Islet of Langerhans (tissue), 1 donor: ENCODE results near the gene IL12RB1.

Experiments used
- FAIRE-seq: peaks from one replicate; lab custom pipeline; 2011; peaks lifted over from hg19 to GRCh38; lab: Jason Lieb, UNC

IL12RB1 gene

DNA sequence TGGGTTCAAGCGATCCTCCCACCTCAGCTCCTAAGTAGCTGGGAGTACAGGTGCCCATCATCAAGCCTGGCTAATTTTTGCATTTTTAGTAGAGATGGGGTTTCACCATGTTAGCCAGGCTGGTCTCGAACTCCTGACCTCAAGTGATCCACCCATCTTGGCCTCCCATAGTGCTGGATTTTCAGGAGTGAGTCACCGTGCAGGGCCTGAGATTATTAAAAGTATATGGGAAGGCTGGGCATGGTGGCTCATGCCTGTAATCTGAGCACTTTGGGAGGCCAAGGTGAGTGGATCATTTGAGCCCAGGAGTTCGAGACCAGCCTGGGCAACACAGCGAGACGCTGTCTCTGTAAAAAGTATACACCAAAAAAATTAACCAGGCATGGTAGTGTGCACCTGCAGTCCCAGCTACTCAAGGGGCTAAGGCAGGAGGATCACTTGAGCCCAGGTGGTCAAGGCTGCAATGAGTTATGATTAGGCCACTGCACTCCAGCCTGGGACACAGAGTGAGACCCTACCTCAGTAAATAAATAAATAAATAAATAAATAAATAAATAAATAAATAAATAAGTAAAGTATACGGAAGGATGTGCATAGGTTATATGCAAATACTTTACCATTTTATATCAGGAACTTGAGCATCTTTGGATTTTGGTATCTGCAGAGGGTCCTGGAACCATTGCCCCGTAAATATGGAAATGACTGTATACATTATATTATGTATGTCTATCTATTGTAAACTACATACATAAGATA, 854 bp downstream of the IL12RB1 start:
- no peak for FAIRE-seq

DNA sequence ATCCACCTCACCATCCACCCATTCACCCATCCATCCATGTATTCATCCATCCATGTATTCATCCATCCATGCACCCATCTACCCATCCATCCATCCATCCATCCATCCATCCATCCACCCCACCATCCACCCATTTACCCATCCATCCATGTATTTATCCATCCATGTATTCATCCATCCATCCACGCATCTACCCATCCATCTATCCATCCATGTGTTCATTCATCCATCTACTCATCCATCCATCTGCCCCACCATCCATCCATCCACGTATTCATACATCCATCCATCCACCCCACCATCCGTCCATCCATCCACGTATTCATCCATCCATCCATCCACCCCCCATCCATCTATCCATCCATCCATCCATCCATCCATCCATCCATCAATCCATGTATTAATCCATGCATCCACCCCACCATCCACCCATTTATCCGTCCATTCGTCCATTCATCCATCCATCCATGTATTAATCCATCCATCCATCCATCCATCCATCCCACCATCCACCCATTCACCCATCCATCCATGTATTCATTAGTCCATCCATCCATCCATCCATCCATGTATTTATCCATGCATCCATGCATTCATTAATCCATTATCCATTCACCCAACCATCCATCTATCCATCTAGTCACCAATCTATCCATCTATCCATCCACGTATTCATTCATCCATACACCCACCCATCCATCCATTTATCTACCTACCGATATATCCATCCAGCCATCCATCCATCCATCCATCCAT, 2.6 kb downstream of the IL12RB1 start:
- FAIRE-seq: no peak

DNA sequence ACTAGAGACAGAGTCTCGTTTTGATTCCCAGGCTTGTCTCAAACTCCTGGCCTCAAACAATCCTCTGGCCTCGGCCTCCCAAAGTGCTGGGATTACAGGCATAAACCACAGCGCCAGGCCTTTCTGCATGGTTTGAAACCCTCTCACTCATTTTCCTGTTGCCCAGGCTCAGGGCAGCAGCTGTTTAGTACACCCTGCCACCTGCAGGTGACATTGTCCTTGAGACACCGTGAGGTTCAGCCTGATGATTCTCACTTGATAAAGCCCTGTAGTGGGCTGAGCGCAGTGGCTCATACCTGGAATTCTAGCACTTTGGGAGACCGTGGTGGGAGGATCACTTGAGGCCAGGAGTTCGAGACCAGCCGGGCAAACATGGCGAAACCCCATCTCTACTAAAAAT, 12.5 kb downstream of the IL12RB1 start:
- FAIRE-seq: no peak

DNA sequence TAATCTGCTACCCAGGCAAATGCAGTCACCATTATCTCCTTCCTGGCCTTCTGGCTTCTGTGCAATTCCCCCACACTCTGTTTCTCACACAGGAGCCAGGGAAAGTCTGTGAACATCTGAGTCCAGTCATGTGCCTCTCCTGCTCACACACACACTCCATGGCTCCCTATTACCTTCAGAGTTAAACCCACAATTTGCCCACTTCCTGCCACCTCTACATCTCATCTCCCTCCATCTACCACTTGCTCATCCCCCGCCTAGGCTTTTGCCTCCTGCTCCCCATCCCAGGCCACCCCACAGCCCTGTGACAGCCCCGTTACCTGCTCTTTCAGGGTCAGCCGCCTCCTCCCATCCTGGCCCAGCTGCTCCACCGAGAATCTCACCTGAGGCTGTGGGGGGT, 13.5 kb downstream of the IL12RB1 start:
- FAIRE-seq: no peak

DNA sequence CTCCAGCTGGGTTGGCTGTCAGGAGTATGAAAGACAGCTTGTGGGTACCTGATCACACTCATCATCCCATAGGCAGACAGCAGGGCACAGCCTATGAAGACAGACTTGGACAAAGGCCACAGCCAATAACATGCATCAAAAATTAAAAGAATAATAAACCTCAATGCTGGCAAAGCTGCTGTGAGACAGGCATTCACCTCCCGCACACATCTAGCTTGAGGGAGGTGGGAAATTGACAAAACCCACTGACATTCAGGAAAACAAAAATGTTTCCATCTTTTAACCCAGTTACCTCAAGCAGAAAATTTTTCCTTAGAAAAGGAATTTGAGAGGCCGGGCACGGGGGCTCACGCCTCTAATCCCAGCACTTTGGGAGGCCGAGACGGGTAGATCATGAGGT, 14.4 kb downstream of the IL12RB1 start:
- FAIRE-seq: no peak

DNA sequence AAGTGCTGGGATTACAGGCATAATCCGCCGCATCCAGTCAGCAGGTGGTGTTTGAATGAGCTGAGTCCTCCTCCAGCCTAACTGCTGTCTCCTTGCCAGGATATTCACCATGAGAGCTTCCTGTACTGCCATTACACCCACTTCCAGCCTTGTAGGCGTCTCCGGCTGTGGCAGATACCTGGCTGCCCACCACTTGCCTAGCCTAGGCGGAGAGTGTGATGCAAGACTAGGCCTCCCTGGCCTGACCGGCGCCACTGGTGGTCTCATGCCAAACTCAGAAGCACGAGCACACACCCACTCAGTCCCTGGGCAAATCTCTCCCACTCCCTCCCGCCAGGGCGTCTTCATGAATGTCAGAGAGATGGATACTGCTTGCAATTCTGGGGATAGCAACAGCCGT, 16.6 kb downstream of the IL12RB1 start:
- FAIRE-seq: no peak

DNA sequence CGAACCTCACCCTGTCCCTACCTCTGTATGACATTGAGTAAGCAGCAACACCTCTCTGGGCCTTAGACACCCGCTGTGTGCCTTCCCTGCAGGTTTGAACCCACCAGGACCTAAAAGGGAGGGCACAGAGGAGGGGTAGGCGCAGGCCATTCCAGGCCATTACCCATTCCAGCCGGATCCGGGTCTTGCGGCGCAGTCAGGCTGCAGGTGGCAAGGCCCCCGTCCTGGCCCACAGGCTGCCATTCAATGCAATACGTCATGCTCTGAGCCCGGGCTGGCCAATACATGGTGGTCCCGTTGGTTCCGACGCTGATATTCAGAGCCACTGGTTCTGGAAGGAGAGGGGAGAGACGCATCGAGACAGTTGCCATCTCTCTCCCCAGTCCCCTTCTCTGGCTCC, 17.4 kb downstream of the IL12RB1 start:
- FAIRE-seq: no peak

DNA sequence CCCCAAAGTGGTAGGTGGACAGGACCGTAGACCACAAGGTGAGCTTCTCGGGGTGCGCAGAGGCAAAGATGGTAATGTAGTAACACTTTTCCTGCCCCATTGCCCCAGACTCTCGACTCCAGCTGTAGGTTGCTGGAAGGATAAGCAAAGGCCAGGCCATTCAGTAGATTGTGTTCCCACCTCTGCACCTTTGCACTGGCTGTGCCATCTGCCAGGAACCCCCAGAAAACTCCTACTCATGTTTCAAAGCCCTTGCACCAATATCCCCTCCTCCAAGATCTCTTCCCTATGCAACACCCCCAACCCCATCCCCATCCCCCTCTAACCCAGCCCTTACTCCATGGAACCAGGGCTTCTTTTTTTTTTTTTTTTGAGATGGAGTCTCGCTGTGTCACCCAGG, 18.3 kb downstream of the IL12RB1 start:
- FAIRE-seq: no peak

DNA sequence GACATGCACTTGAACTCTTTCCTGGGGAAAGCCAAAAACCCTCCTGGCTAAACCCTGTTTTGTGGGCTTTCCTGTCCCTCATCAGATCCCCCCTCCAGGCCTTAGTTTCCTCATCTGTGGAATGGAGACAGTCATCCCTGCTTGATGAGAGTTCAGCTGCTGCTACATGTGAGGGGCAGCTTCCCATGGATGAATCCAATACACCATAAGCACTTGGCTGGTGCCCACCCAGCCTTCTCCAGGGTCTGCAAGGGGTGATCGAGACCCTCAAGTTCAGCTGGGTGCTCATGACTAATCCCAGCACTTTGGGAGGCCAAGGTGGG, 21.6 kb downstream of the IL12RB1 start:
- FAIRE-seq: no peak

DNA sequence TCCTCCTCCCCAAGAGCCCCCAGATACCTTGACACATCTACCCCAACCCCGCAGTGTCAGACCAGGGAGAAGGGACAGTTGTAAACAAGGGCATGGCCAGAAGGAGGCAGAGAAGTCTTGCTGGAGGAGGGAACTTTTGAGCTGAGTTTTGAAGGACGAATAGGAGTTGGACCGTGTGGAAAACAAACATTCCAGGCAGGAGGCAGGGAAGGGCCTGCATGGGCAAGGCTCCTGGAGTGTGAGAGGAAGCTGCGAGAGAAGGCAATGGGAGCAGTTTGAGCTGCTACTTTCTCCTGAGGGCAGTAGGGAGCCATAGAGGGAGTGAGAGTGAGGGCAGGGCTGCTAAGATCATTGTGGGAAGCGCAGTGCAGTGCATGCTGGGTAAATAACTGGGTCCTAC, 23.3 kb downstream of the IL12RB1 start:
- no peak for FAIRE-seq

DNA sequence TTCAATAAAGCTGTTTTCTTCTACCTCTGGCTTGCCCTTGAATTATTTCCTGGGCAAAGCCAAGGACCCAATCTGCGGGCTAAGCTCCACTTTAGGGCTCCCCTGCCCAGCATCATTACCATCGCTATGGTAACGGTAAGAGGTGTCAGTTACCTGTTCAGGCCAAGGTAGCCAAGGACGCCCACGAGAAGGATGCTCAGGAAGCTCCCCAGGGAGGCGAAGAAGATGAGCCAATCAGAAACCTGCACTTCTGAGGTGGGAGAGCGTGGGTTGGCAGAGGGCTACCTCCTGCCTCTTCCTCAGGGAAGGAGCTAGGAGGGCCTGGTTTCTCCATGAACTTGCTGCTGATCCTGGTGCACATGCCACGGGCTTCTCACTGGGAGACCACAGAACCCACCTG, 24.7 kb downstream of the IL12RB1 start:
- FAIRE-seq: no peak

DNA sequence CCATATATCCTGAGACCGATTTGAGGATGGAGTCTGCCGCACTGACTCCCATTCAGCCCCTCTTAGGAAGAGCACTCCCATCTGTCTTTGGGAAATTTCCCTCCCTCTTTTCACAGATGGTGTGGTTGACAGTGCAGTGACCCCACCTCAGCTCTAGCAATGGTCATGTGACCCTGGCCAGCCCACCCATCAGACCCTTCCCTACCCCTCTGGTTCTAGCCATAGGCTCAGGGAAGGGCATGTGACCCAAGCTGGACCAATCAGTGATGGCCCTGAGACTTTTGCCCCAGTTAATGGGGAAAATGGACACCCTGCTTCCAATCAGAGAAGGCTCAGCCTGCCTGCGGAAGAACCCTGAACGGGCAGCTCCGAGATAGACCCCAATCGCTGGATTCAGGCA, 26.3 kb downstream of the IL12RB1 start:
- FAIRE-seq: no peak

DNA sequence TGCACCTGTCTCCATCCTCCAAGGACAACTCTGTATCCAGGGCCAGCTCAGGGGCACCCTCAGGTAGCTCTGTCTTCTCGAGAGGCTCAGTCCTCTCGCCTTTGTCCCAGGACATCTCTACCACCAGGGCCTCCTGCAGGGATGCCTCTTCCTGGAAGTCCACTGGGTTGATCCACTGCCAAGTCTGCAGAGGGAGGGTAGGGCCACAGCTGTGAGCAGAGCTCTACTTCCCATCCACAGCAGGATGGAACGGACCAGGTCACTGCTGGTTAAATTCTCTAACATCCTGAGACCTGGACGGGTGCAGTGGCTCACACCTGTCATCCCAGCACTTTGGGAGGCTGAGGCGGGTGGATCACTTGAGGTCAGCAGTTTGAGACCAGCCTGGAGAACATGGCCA, 26.8 kb downstream of the IL12RB1 start:
- FAIRE-seq: no peak

DNA sequence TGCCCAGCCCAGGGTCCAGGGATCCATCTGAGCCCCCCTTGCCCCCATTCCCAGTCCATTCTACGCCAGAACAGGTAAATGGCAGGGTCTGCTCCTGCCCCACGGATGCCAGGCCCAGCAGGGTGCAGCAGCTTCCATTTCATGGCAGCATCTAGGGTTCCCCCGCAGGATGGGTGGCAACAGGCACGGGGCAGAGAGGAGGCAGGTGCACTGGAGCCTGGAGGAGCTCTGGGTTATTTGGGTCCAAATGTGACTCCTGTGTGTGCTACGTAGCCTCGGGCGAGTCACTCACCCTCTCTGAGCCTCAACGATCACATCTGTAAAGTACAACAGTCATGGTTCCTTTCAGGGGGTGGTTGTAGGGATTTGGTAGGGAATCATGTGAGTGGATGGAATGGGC, 27.4 kb downstream of the IL12RB1 start:
- FAIRE-seq: no peak

DNA sequence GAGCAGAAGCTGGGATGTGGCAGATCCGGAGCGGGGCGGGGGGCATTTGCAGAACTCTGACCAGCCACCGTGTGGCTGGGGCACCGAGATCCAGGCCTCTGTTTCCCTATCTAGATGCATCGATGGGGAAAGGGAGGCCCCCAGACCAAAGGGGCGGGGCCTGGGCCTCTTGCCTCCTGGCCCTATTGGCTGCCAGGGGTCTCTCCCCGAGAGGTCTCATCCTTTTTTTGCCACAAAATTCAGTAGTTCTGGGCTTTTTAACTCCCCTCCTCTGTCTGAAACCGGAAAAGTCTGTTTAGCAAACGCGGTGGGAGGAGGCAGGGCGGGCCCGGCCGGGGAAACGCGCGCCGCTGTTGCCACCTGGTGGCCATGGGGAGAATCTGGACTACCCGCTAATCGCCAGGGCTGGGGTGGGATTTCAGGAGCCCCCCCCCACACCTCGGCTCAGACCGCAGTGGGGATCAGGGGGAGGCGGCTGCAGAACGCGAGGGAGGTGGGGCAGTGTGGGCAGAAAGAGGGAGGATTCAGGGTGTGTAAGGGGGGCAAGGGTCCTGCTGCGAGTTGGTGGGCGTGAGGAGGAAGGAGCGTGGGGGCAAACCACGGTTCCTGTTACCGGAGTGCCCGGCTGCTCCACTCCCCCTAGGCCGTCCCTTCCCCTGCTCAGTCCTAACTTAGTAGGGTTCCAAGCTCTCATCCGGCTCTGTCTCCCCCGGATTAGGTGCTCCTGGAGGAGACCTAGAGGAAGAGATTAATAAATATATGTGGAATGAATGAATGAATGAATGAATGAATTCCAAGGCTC, 28.3 kb downstream of the IL12RB1 start:
- FAIRE-seq: no peak

DNA sequence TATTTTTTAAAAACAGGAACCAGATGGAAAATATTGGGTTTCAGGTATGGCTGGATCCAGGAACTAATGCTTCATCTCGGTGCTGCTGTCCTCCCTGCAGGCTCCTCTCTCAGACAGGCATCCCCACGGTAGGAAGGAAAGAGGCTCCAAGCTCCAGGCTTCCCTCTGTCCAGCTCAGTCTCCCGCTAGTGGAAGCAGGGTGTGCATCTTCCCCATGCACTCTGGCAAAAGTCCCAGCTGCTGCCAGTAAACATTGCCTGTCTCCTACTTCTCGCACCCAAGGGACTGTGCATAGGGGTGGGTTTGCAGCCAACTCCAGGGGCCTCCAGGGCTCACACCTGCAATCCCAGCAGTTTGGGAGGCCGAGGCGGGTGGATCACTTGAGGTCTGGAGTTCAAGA, 29.2 kb downstream of the IL12RB1 start:
- FAIRE-seq: no peak

DNA sequence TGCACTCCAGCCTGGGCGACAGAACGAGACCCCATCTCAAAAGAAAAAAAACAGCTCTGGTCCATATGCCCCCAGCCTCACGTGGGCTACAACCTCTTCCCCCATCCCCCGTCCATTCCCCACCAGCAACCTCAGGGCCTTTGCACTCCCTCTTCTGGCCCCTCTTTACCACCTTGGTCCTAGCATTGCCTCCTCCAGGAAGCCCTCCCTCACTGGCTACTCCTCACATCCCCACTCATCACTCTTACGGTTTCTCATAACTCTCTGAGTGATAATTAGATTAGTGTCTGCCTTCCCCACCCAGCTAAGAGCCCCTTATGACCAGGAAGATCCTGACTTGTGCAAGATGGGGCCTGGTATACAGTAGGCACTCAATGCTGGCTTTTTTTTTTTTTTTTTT, 30.8 kb downstream of the IL12RB1 start:
- FAIRE-seq: no peak

DNA sequence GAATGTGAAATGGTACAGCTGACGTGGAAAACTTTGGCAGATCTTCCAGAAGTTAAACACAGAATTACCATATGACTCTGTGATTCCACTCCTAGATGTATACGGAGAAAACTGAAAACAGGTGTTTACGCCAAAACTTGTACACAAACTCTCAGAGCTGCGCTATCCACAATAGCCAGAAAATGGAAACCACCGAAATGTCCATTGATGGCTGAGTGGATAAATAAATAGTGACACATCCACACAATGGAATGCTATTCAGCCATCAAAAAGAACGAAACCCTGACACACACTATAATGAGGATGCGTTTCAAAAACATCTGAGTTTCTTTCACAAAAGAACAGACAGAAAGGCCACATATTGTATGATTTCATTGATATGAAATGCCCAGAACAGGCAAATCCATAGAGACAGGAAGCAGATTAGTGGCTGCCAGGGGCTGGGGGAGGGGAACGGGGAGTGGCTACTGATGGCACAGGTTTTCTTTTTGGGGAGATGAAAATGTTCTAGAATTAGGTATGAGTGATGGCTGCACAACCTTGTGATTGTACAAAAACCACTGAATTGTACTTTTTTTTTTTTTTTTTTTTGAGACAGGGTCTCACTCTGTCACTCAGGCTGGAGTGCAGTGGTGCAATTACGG, 33.0 kb downstream of the IL12RB1 start:
- no peak for FAIRE-seq

DNA sequence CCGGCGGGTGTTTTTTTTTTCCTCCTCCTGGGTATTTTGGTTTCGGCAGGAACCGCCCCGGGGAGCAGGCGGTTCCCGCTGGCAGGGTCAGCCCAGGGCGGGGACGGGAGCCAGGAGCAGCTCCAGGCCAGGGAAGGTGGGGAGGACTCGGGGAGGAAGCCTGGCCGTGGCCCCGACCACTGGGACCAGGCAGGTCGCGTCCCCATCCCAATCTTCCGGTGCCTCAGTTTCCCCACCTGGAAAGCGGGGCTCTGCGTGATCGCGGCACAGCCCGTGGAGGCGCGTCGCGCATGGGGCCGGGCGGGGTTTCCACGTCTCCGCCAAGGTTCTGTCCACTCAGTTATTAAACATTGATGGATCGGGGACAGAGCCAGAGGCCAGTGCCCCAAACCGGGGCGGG, 34.8 kb downstream of the IL12RB1 start:
- FAIRE-seq: no peak

DNA sequence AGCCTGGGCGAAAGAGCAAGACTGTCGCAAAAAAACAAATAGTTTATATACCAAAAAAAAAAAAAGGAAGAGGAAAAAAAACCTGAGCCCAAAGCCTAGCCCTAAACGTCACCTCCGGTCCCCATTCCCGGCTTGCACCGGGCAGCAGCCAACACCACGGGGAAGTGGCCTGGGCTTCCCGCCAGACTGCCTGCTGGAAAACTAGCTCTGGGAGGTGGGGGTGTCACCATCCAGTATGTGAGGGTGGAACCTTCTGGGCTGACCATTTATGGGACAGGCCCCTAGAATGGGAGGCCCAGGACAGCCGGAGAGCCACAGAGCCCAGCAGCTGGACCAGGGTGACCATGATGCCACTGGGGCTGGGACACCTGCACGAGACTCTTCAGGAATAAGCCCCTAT, 37.3 kb downstream of the IL12RB1 start:
- FAIRE-seq: no peak

DNA sequence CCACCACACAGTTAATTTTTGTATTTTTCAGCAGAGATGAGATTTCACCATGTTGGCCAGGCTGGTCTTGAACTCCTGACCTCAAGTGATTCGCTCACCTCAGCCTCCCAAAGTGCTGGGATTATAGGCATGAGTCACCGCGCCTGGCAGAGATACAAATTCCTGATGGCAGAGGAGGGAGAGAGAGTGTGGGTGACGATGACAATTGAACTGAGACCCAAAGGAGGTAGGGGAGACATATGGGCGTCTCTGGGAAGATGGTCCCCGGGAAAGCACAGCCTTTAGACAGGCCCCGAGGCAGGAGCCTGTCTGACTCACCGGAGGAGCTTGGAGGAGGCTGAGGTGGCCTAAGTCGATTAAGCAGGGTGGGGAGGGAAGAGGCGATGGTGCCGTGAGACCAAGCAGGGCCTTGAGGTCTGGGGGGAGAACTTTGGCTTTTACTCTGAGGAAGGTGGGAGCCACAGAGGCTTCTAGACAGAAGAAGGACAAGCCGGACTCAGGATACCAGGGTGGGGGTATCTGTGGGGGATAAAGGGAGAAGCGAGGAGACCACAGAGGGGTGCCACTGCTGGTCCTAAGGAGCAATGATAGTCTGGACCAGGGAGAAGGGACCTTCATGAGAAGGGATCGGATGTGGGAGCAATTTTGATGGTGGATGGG, 40.5 kb downstream of the IL12RB1 start:
- no peak for FAIRE-seq

DNA sequence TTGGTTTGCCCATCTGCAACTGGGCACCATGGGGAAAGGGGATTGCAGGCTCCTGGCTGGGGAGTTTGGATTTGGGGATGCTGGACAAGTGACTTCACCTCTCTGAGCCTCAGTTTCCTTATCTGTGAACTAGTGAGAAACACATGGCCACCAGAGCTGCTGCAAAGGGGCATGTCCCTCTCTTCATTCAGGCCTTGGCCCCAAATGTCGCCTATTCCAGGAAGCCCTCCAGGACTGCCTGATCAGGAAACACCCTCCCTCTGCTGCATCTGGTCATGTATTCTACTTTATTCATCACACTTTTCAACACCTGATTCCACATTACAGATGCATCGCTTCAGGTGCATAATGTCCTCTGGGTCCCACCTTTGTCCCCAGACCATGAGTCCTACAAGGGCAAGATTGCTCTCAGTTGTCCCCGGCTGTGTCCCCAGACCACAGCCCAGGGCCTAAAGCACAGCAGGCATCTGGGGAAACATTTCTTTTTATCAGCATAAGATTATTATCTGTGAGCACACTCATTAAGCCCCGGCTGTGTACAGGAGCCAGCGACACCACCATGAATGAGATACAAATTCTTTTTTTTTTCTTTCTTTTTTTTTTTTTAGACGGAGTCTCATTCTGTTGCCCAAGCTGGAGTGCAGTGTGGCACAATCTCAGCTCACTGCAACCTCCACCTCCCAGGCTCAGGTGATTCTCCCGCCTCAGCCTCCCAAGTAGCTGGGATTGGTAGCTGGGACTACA, 41.3 kb downstream of the IL12RB1 start:
- peak; percentile 51 for FAIRE-seq
